Stimulated activated effector memory CD8-positive, alpha-beta T cell treated with anti-CD3 and anti-CD28 coated beads, Interleukin-12 subunit alpha, Interleukin-12 subunit beta, amount 100 ng/mL, for 72 hours (primary cell): Measurements from ENCODE around the gene TREML4.
"Not testable (repeated sequence)": the region's sequence is repeated elsewhere in the genome, so short reads cannot be mapped to it uniquely, and the experiment has no call there.

Experiments
- ATAC-seq: fragments of 150-1000 bp; cut with Tn5 transposase; 2 replicates; pipeline ENCODE4 v1.10.0; 2021
- DNase-seq, 2 donors: peaks; one replicate each; pipeline ENCODE4 v3.0.0; 2021 to 2022; ENCODE audit warnings: low spot score in 2 of 2
- H3K27ac Mint-ChIP-seq: one replicate; pipeline ENCODE4 v1.8.0; 2022; ENCODE audit warnings: mild to moderate bottlenecking, mixed read lengths
- H3K36me3 Mint-ChIP-seq: one replicate; pipeline ENCODE4 v1.8.0; 2022; ENCODE audit warnings: mild to moderate bottlenecking, mixed read lengths
- H3K4me1 Mint-ChIP-seq: one replicate; pipeline ENCODE4 v1.8.0; 2022; ENCODE audit warnings: mixed read lengths
- H3K4me3 Mint-ChIP-seq: one replicate; pipeline ENCODE4 v1.8.0; 2022; ENCODE audit warnings: mild to moderate bottlenecking, mixed read lengths
- H3K9me3 Mint-ChIP-seq: one replicate; pipeline ENCODE4 v1.8.0; 2022; ENCODE audit warnings: mixed read lengths

Gene TREML4, protein sequence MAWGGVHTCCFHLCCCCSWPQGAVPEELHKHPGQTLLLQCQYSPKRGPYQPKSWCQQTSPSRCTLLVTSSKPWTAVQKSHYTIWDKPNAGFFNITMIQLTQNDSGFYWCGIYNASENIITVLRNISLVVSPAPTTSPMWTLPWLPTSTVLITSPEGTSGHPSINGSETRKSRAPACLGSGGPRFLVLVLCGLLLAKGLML

DNA sequence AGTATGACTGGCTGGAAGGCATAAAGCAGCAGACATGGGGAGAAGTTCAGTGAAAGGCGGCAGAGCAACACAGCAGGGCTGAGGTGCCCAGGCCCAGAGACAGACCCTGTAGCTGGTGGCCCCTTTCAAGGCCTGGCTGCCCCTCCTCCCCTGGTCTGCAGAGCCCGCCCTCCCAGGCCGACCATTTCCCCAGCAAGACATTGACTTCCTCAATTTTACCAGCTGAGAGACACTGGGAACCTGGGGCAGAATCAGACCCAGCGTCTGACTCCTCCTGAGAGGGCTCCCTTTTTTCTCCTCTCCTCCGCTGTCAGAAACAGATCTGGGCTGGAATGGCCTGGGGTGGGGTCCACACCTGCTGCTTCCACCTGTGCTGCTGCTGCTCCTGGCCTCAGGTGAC lies at the start of gene TREML4:
Gene TREML4 (plus strand): TSS at position 254 of the 400 bp plus-strand sequence. CDS start 79 bp downstream, at position 333.
- Mint-ChIP-seq H3K9me3 (no peaks in the 10 kb centered on the region), H3K4me1 (no peaks in the 10 kb centered on the region), H3K4me3 (no peak within 1 kb of the TSS), H3K36me3 (no peaks in the 10 kb centered on the region), H3K27ac (peak within 1 kb of the TSS; percentile 24)
- DNase-seq (no peak), ATAC-seq (no peak)

DNA sequence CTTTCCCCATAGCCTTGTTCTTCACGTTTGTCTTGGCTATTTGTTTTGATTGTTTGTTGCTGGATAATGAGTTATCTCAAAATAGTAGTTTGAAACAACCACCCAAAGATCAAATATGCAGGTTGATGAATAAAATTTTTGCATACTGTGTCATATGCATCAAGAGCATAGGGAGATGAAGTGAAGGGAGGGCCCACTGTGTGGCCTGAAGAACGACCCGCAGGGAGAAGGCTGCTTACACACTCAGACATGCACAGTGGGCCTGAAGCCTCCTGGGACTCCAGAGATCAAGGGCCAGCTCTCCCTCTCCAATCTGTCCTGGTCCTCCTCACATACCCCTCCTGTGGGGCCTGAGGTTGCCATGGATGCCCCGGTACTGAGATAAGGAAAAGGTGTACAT lies 49.0 kb upstream of the TREML4 start:
- Mint-ChIP-seq H3K4me3 (no peak overlapping the region), H3K4me1 (peaks cover 5% of the 10 kb centered on the region), H3K9me3 (no peaks in the 10 kb centered on the region), H3K27ac (no peak overlapping the region), H3K36me3 (no peaks in the 10 kb centered on the region)
- no peak for ATAC-seq
- no peak for DNase-seq

DNA sequence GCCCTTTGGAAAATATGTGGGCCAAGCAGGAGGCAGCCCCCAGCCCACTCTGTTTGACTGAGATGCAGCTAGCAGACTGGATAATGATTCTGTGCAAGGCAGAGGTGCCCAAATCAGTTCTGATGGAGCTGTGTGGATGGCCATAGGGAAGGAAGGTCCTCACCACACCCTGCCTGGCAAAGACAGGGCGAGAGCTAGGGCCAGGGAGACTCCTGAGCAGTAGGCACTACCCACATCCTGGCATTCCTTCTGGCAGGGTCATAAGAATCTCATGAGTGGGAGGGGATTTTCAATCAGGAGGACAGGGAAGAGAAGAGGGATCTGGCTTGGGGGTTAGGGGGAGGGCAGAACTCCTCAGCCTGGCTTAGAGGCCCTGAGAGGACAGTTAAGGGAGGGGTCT lies 46.6 kb upstream of the TREML4 start:
- peaks cover 19% of the 10 kb centered on the region for H3K4me1 Mint-ChIP-seq
- no peaks in the 10 kb centered on the region for H3K36me3 Mint-ChIP-seq
- H3K9me3 Mint-ChIP-seq: no peaks in the 10 kb centered on the region
- DNase-seq: no peak
- ATAC-seq: no peak
- H3K4me3 Mint-ChIP-seq: no peak overlapping the region
- peak overlapping the region; percentile 37 for H3K27ac Mint-ChIP-seq

DNA sequence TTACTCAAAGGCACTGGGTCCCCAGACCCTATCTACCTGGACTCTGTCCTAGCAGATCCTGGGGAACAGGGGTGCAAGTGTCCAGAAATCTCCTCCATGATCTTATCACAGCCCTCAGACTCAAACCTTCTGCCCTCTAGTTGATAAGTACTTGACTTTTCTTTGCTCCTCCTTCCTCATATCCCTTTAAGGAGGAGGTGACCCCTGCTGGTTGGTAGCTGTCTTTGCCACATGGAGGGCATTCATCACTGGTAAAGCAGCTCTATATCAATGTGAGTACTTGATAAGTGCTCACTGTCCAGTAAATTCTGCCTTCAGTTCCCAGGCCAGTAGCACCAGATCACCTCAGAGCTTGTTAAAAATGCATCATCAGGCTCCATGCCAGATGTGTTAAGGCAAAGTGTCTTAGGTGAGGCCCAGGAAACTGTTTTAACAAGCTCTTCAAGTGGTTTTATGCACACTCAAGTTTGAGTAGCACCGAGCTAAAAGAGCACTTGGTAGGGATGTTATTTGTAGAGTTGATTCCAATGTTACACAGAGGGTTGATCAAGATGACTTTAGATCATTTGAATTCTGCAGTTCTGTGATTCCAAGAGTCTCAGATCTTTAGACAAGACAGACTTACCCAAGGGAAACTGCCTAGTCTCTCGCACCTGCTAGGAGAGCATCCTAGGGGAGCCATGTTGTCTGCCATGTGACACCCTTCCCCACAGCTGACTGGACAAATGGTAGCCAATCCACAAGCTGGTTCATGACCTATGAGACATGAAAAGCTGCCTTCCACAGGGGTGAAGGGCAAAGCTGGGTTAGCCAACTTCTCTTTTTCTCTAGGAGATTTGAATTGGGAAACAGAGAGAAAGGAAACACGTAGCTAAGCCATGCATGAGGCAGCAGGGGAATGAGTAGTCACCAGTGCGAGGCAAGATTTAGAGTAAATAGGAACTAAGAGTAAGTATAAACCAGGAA lies 45.8 kb upstream of the TREML4 start:
- peaks cover 19% of the 10 kb centered on the region for H3K4me1 Mint-ChIP-seq
- H3K36me3 Mint-ChIP-seq: no peaks in the 10 kb centered on the region
- DNase-seq (peak in 1 of 2 donors; percentile 60), ATAC-seq (peak; percentile 90)
- no peak overlapping the region for H3K27ac Mint-ChIP-seq
- no peaks in the 10 kb centered on the region for H3K9me3 Mint-ChIP-seq
- no peak overlapping the region for H3K4me3 Mint-ChIP-seq

DNA sequence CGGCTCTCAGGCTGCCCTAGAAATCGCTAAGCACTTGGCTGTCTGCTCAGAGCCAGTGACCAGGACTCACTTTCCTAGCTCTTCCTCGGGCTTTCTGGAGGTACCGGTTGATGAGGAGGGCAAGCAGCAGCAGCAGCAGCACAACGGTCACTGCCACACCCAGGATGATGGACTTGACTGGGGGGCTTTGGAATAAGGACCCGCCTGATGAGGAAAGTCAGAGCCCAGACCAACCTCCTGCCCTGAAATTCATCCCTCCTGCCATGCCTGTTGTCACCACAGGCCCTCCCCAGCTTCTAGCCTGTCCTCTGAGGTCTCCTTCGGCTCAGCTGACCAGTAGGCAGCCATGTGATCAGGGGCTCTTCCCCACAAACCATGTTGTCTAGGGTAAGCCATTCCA lies 43.4 kb upstream of the TREML4 start:
- Mint-ChIP-seq H3K9me3 (no peaks in the 10 kb centered on the region), H3K27ac (peak overlapping the region; percentile 60), H3K4me1 (peaks cover 27% of the 10 kb centered on the region), H3K4me3 (no peak overlapping the region), H3K36me3 (no peaks in the 10 kb centered on the region)
- DNase-seq: no peak
- ATAC-seq: no peak

DNA sequence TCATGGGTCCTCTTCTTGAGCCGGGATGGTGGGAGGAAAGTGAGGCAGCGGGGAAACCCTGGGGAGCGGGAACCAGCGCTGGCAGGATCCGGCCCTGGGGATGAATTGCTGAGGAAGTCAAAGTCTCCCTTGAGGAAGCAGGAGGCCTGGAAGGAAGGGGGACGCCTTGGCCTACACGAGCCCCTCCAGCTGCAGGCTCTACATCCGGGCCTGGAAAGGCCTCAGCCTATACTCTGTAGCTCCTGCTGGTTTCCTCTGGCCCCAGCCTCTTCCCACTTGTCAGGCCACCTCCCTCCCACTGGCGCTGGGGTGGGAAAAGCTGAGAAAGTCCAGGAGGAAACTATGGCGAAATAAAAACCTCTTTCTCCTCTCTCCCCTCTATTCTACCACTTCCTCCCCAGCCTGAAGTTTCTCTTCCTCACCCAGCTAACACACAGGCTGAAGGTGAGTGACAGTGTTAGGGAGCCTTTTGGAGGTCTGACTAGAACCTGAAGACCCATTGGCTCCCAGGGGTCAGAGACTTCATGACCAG lies 42.1 kb upstream of the TREML4 start:
- peak overlapping the region; percentile 60 for H3K27ac Mint-ChIP-seq
- H3K9me3 Mint-ChIP-seq: no peaks in the 10 kb centered on the region
- no peaks in the 10 kb centered on the region for H3K36me3 Mint-ChIP-seq
- H3K4me1 Mint-ChIP-seq: peaks cover 27% of the 10 kb centered on the region
- ATAC-seq: no peak
- DNase-seq: peak in 1 of 2 donors; percentile 45
- H3K4me3 Mint-ChIP-seq: no peak overlapping the region

DNA sequence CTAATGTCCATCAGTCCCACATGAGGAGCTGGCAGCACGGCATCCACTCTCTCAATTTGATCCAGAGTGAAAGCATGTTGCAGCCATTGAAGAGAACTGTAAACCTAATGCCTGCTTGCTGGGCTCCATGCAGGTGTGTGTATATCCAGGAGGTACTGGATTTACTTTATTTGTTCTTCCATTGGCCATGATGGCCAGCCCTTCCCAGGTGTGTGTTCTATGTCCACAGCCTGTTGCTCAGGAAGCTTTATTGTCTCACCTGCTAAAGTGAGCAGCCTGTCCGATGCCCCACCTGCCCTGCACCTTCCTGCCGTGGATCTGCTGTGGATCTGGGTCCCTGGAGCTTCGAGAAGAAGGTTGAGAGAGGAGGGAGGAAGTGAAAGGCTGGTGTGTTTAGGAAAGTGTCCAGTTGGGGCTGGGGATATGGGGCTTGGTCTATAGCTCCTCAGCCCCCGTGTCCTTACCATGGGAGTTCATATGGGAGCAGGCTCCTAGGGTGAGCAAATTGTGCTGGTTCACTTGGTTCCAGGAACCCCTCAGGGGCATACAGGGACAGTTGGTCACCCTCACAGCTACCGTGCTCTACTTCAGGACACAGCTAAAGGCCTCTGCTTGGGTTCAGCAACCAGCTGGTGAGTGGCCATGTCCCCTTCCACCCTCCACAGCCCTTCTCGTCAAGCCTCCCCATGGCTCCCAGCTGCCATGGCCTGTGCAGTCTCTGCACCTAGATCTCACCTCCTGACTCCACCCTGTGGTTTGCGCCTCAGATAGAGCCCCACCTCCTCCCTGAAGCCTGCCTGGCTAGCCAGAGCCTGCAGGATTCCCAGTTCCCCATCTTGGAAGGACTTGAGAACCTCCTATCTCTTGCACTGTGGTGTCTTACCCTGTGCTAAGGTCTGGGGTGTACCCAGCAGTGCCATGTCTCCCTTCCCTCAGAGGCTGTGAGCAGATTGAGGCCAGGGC lies 39.9 kb upstream of the TREML4 start:
- Mint-ChIP-seq H3K9me3 (no peaks in the 10 kb centered on the region), H3K4me1 (peaks cover 34% of the 10 kb centered on the region), H3K27ac (no peak overlapping the region), H3K36me3 (no peaks in the 10 kb centered on the region), H3K4me3 (no peak overlapping the region)
- DNase-seq: no peak
- ATAC-seq: no peak

DNA sequence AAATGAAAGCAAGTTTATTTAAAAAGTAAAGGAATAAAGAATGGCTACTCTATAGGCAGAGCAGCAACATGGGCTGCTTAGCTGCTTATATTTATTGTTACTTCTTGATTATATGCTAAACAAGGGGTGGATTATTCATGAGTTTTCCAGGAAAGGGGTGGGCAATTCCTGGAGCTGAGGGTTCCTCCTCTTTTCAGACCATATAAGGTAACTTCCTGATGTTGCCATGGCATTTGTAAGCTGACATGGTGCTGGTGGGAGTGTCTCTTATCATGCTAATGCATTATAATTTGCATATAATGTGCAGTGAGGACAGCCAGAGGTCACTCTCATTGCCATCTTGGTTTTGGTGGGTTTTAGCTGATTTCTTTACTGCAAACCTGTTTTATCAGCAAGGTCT lies 39.1 kb upstream of the TREML4 start:
- not testable (repeated sequence) for H3K27ac Mint-ChIP-seq, H3K9me3 Mint-ChIP-seq, DNase-seq, ATAC-seq, H3K4me3 Mint-ChIP-seq, H3K36me3 Mint-ChIP-seq
- H3K4me1 Mint-ChIP-seq: peaks cover 39% of the 10 kb centered on the region

DNA sequence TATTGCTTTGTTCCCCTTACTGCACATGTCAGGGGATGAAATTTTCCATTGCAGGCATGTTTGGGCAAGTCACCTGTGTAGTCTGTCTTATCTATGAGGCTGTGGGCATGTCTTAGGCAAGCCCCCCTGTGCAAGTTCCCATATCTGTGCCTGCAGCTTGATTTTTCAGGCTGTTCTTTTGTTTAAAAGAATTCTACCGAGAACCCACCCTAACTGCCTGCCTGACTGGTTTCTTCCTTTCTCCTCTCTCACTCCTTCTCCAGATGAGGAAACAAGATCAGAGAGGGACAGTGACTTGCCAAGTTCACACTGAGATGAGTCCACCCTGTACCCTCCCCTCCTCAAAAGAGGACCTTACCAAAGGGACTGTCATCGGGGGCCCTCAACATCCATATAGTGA lies 38.2 kb upstream of the TREML4 start:
- no peaks in the 10 kb centered on the region for H3K9me3 Mint-ChIP-seq
- DNase-seq: no peak
- ATAC-seq: no peak
- no peaks in the 10 kb centered on the region for H3K36me3 Mint-ChIP-seq
- no peak overlapping the region for H3K27ac Mint-ChIP-seq
- peaks cover 47% of the 10 kb centered on the region for H3K4me1 Mint-ChIP-seq
- no peak overlapping the region for H3K4me3 Mint-ChIP-seq

DNA sequence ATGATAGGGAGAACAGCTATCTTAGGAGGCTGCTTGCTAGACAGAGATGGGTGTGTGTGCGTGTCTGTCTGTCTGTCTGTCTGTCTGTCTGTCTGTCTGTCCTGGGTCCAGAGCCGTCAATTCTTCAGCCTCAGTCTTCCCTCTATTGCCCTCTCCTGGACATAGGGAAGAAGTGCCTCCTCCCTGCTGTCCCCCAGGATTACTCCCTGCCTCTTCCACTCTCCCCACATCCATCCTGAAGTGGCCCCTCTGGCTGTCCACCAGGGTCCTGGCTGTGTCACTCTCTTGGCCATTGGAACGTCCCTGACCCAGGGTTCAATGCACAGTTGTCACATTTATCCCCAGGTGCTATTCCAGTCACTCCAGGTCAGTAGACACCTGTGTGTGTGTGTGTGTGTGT lies 37.4 kb upstream of the TREML4 start:
- no peaks in the 10 kb centered on the region for H3K9me3 Mint-ChIP-seq
- no peak for ATAC-seq

DNA sequence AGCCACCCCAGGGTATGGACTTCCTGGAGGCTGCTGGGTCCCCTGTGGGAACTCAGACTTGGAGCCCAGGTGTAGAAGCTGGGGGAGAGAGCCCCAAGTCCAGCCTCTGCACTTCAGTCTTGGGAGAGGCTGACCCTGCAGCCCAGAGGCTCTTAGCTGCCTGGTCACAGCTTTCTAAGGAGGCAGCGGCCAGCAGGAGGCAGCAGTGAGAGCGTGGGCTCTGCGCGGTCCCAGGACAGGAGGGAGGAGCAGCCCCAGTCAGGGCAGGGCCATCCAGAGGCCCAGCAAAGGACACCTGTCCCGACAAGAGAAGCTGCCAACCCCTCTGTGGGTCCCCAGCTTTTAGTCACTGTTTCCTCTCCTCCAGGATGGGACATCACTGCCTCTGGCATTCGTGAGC lies 36.6 kb upstream of the TREML4 start:
- DNase-seq (peak in 1 of 2 donors; percentile 67), ATAC-seq (peak; percentile 67)
- Mint-ChIP-seq H3K4me3 (no peak overlapping the region), H3K27ac (peak overlapping the region; percentile 58), H3K36me3 (no peaks in the 10 kb centered on the region), H3K9me3 (no peaks in the 10 kb centered on the region), H3K4me1 (peaks cover 38% of the 10 kb centered on the region)

More for the DNA sequence above, 37.4 kb upstream of the TREML4 start:
- H3K27ac Mint-ChIP-seq: no peak overlapping the region
- DNase-seq: no peak
- peaks cover 45% of the 10 kb centered on the region for H3K4me1 Mint-ChIP-seq
- H3K4me3 Mint-ChIP-seq: no peak overlapping the region
- no peaks in the 10 kb centered on the region for H3K36me3 Mint-ChIP-seq

DNA sequence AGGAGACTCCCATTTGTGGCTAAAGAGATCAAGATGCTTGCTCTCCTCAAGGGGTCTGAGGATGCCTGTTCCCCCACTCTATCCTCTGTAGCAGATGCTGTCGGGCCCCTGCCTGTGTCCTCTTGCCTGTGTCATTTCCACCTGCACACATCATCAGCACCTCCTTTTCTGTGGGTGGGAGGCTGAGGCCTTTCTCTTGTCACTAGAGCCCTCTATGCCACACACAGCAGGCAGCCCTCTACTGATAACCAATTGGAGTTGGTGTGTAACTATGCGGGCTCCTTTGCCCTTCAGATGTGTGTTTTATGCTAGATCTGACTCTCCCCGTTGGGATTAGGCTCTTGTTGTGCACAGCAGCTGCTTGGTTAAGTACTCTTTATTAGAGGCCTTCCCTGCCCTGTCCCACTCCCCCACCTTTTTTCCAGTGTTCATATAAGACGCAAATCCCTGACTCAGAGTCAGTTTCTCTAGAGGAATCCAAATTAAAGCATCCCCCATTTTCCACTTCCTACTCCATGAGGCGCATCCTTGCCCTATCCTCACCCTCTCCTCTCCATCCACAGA lies 34.9 kb upstream of the TREML4 start:
- peak overlapping the region; percentile 23 for H3K27ac Mint-ChIP-seq
- H3K36me3 Mint-ChIP-seq: no peaks in the 10 kb centered on the region
- DNase-seq: no peak
- H3K4me1 Mint-ChIP-seq: peaks cover 37% of the 10 kb centered on the region
- H3K4me3 Mint-ChIP-seq: no peak overlapping the region
- no peaks in the 10 kb centered on the region for H3K9me3 Mint-ChIP-seq
- peak; percentile 57 for ATAC-seq

DNA sequence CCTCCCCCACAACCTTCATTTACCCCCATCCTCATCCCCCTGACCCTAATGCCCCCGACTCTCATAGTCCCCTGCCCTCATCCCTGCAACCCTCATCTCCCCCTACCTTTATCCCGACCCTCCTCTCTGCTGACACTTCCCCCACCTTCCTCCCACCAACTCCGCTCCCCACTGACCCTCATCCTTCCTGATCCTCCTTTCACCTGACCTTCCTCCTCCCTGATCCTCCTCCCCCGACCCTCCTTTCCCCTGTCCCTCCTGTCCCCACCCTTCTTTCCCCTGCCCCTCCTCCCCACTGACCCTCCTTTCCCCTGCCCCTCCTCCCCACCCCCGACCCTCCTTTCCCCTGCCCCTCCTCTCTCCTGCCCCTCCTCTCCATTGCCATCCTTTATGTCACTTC lies 34.3 kb upstream of the TREML4 start:
- H3K36me3 Mint-ChIP-seq: no peaks in the 10 kb centered on the region
- H3K27ac Mint-ChIP-seq: peak overlapping the region; percentile 23
- ATAC-seq (no peak), DNase-seq (no peak)
- no peak overlapping the region for H3K4me3 Mint-ChIP-seq
- H3K4me1 Mint-ChIP-seq: peaks cover 33% of the 10 kb centered on the region
- no peaks in the 10 kb centered on the region for H3K9me3 Mint-ChIP-seq

DNA sequence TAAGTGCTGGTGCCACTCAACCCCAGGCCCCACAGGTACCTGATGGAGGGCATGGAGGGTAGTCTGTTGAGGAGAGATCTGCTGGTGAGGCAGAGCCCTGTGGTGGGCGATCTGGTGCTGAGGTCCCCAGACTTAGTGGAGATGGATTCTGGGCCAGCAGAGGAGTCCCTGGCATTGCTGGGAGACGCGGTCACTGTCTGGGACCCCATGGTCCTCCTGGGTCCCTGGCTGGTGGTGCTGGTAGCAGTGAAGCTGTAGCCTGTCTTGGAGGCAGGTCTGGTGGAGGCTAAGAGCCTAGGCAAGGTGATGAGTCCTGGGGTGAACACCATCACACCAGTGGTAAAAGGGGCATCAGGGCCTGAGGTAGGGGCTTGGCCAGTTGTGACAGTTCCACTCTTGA lies 33.8 kb upstream of the TREML4 start:
- Mint-ChIP-seq H3K4me1 (peaks cover 37% of the 10 kb centered on the region), H3K9me3 (no peaks in the 10 kb centered on the region), H3K36me3 (no peaks in the 10 kb centered on the region), H3K4me3 (no peak overlapping the region), H3K27ac (peak overlapping the region; percentile 23)
- DNase-seq (no peak), ATAC-seq (no peak)
